Mesendoderm (in vitro differentiated cells): Measurements from ENCODE around the gene ECE1.

Experiments used
- DNase-seq: peaks from one replicate; pipeline ENCODE4 v3.0.0; 2013
- H2AK5ac ChIP-seq: 2 replicates; pipeline ENCODE4 v1.6.1; 2013; ENCODE audit warnings: low read length, inconsistent platforms
- H2BK120ac ChIP-seq: 2 replicates; pipeline ENCODE4 v1.6.1; 2013; ENCODE audit warnings: low read depth, mild to moderate bottlenecking, low read length, moderate library complexity, mixed read lengths
- H2BK15ac ChIP-seq: replicated peaks from 2 replicates; pipeline ENCODE4 v1.6.1; 2013; ENCODE audit warnings: low read depth, mild to moderate bottlenecking, moderate library complexity
- H2BK5ac ChIP-seq: 2 replicates; pipeline ENCODE4 v1.6.1; 2013; ENCODE audit warnings: low read length, inconsistent platforms
- H3K18ac ChIP-seq: 2 replicates; pipeline ENCODE4 v1.6.1; 2013; ENCODE audit warnings: mild to moderate bottlenecking, low read length, mixed read lengths
- H3K23ac ChIP-seq: one replicate; pipeline ENCODE4 v1.6.1; 2013; ENCODE audit warnings: low read length
- H3K27ac ChIP-seq: 2 replicates; pipeline ENCODE4 v1.5.1; 2013; ENCODE audit warnings: low read depth, mild to moderate bottlenecking, inconsistent platforms, low read length, moderate library complexity
- H3K27me3 ChIP-seq: 2 replicates; pipeline ENCODE4 v1.6.1; 2013; ENCODE audit warnings: low read length, control low read depth, mild to moderate bottlenecking, inconsistent platforms; ENCODE audit not compliant: insufficient read depth, poor library complexity
- H3K36me3 ChIP-seq: 2 replicates; pipeline ENCODE4 v1.6.1; 2013; ENCODE audit warnings: low read length, inconsistent platforms; ENCODE audit not compliant: control insufficient read depth, insufficient read depth
- H3K4ac ChIP-seq: one replicate; pipeline ENCODE4 v1.6.1; 2013; ENCODE audit warnings: low read depth, mild to moderate bottlenecking, low read length, moderate library complexity
- H3K4me1 ChIP-seq: 2 replicates; pipeline ENCODE4 v1.6.1; 2013; ENCODE audit warnings: low read depth, low read length, inconsistent platforms; ENCODE audit not compliant: control insufficient read depth
- H3K4me2 ChIP-seq: 2 replicates; pipeline ENCODE4 v1.6.1; 2013; ENCODE audit warnings: low read length
- H3K4me3 ChIP-seq: 2 replicates; pipeline ENCODE4 v1.5.1; 2013; ENCODE audit warnings: mild to moderate bottlenecking, low read length
- H3K56ac ChIP-seq: one replicate; pipeline ENCODE4 v1.6.1; 2013; ENCODE audit warnings: low read length
- H3K79me1 ChIP-seq: 2 replicates; pipeline ENCODE4 v1.6.1; 2013; ENCODE audit warnings: low read length, inconsistent platforms
- H3K79me2 ChIP-seq: 2 replicates; pipeline ENCODE4 v1.6.1; 2013; ENCODE audit warnings: mild to moderate bottlenecking, low read length; ENCODE audit not compliant: control insufficient read depth, insufficient read depth
- H3K9ac ChIP-seq: 2 replicates; pipeline ENCODE4 v1.6.1; 2013; ENCODE audit warnings: low read length, inconsistent platforms
- H4K5ac ChIP-seq: one replicate; pipeline ENCODE4 v1.6.1; 2013; ENCODE audit warnings: low read length
- H4K8ac ChIP-seq: one replicate; pipeline ENCODE4 v1.6.1; 2013; ENCODE audit warnings: low read depth, mild to moderate bottlenecking, control low read depth, low read length, moderate library complexity
- WGBS: extraction: QIAGEN DNeasy Blood & Tissue Kit; methylation state at CpG from one replicate; pipeline ENCODE4 v1.1.7; 2013; ENCODE audit warnings: low lambda C conversion rate, missing lambda C conversion rate; ENCODE audit not compliant: insufficient coverage; ENCODE audit errors: extremely low coverage; 5-methylcytosine and 5-hydroxymethylcytosine counted together

ECE1 gene

DNA sequence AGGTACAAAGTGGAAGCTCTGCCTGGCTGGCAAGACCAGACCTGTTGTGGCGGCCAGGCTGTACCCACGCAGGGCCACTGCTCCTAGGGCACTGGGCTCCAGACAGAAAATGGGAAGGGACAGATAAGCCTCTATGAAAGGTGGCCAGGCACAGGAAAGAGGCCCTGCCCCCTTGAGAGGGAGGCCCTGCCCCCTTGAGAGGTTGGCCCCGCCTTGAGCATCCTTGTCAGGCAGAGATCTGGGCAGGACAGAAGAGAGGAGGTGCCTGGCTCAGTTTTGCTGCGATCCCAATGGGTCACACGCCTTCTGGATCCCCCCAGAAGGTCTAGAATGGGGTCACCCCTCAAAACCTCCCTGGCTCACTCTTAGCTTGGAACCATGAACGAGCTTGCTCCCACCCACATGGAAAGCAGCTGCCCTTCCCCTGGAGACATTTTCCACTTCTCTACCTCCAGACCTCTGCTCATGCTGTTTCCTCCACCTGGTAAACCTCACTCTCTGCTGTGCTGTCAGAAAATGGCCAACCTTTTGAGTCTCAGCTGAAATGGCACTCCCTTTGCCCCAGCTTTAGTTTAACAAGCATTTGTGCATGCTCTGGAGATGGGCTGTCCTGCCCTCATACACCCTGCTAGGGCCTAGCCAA, 17.5 kb upstream of the ECE1 start:
- Histone ChIP-seq H3K27ac (no peak overlapping the region), H3K36me3 (no peaks in the 10 kb centered on the region), H2BK15ac (no peak overlapping the region), H3K79me2 (no peaks in the 10 kb centered on the region), H3K4me2 (no peak overlapping the region), H2BK120ac (no peak overlapping the region), H3K9ac (no peak overlapping the region), H3K4me3 (no peak overlapping the region), H2AK5ac (peak overlapping the region; percentile 88), H3K79me1 (peaks cover 2% of the 10 kb centered on the region), H3K4ac (no peak overlapping the region), H4K5ac (no peak overlapping the region), H2BK5ac (no peak overlapping the region), H3K23ac (peak overlapping the region; percentile 15), H3K56ac (no peak overlapping the region), H3K18ac (no peak overlapping the region), H3K4me1 (peaks cover 16% of the 10 kb centered on the region), H3K27me3 (no peaks in the 10 kb centered on the region), H4K8ac (no peak overlapping the region)
- no peak for DNase-seq
- WGBS = no CpG with 5 or more reads among the region's 6 CpGs

DNA sequence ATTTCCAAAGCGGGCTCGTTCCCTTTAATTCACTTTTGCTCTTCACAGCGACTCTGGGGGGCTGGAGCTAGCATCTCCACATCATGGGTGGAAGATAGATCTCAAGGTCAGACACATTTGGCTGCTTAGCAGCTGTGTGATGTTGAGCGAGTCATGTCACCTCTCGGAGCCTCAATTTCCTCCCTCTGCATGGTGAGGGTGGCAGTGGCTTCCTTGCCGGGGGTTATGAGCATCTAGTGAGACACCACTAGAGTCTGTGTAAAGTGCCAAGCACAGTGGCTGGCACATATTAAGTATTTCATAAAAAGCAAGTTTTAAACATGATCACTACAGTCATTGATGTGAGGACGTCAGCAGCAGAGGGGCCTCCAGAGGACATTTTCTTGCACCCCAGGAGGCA, 16.9 kb upstream of the ECE1 start:
- no peak overlapping the region for H3K18ac ChIP-seq
- H3K79me2 ChIP-seq = no peaks in the 10 kb centered on the region
- no peak overlapping the region for H3K23ac ChIP-seq
- H2BK120ac ChIP-seq = no peak overlapping the region
- H2BK5ac ChIP-seq = no peak overlapping the region
- H4K8ac ChIP-seq = no peak overlapping the region
- WGBS = no CpG with 5 or more reads among the region's 7 CpGs
- H3K4me1 ChIP-seq = peaks cover 16% of the 10 kb centered on the region
- H3K4ac ChIP-seq = no peak overlapping the region
- H3K27ac ChIP-seq = no peak overlapping the region
- H3K36me3 ChIP-seq = no peaks in the 10 kb centered on the region
- H3K4me2 ChIP-seq = no peak overlapping the region
- H3K27me3 ChIP-seq = no peaks in the 10 kb centered on the region
- no peak overlapping the region for H4K5ac ChIP-seq
- no peak for DNase-seq
- H2BK15ac ChIP-seq = no peak overlapping the region
- peak overlapping the region; percentile 10 for H3K56ac ChIP-seq
- no peak overlapping the region for H2AK5ac ChIP-seq
- H3K79me1 ChIP-seq = peaks cover 2% of the 10 kb centered on the region
- no peak overlapping the region for H3K4me3 ChIP-seq
- no peak overlapping the region for H3K9ac ChIP-seq

DNA sequence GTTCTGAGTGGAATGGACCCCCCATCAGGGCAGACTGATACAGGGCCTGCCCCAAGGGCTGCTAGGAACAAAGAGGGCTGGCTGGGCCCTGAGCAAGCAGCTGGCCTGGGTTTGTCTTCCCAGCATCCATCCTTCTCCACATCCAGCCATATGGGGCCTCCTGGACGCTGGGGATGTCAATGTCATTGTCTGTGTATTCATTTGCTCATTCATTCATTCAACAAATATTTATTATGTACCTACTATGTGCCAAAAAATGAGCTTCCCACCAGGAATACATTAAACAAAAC, 15.6 kb upstream of the ECE1 start:
- H3K4me1 ChIP-seq = peaks cover 16% of the 10 kb centered on the region
- no peak for DNase-seq
- H3K4me3 ChIP-seq = no peak overlapping the region
- H2BK15ac ChIP-seq = no peak overlapping the region
- H3K9ac ChIP-seq = no peak overlapping the region
- no peaks in the 10 kb centered on the region for H3K27me3 ChIP-seq
- no peak overlapping the region for H4K8ac ChIP-seq
- no peak overlapping the region for H2AK5ac ChIP-seq
- H3K18ac ChIP-seq = no peak overlapping the region
- H3K23ac ChIP-seq = no peak overlapping the region
- H3K4ac ChIP-seq = no peak overlapping the region
- WGBS = no CpG with 5 or more reads among the region's 1 CpG
- no peak overlapping the region for H4K5ac ChIP-seq
- no peak overlapping the region for H3K4me2 ChIP-seq
- H3K79me1 ChIP-seq = peaks cover 2% of the 10 kb centered on the region
- H3K36me3 ChIP-seq = no peaks in the 10 kb centered on the region
- H2BK5ac ChIP-seq = no peak overlapping the region
- no peak overlapping the region for H2BK120ac ChIP-seq
- H3K79me2 ChIP-seq = no peaks in the 10 kb centered on the region
- no peak overlapping the region for H3K56ac ChIP-seq
- no peak overlapping the region for H3K27ac ChIP-seq

DNA sequence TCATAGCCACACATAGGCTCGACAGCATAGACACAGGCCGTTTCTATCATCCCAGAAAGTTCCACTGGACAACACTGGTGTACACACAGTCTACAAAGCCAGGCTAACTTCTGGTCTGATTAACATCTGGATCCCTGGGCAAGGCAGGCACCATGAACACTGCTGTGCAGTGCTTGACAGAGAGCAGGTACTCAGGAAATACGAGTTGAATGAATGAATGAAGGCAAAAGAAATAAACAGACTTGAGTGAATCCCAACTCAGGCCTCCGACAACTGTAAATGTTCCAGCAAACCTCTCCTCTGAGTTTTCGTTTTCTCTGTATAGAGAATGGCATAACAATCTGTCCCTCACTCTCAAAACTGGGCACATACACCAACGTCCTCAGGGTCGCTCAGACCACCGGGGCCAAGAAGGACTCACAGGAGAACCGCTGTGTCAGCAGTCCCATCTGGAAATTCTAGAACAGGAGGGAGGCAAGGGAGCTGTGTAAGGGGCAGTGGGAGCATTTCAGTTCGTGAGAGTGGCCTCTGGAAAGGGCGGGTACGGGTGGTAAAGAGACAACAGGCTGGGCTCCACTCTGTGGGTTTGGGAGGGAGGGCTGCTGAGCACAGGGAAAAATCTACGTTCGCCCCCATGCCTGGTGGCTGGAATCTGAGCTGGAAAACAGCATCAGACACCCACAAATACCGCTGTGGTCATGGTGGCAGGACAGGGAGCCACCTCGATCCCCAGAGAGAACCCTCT, 15.1 kb upstream of the ECE1 start:
- Histone ChIP-seq H3K79me1 (peaks cover 2% of the 10 kb centered on the region), H3K36me3 (no peaks in the 10 kb centered on the region), H3K4me2 (no peak overlapping the region), H3K9ac (no peak overlapping the region), H3K18ac (no peak overlapping the region), H3K4ac (no peak overlapping the region), H2AK5ac (no peak overlapping the region), H3K4me1 (peaks cover 16% of the 10 kb centered on the region), H2BK5ac (no peak overlapping the region), H4K5ac (no peak overlapping the region), H3K23ac (no peak overlapping the region), H4K8ac (no peak overlapping the region), H3K79me2 (no peaks in the 10 kb centered on the region), H3K27ac (no peak overlapping the region), H2BK15ac (no peak overlapping the region), H3K56ac (no peak overlapping the region), H3K4me3 (no peak overlapping the region), H2BK120ac (no peak overlapping the region), H3K27me3 (no peaks in the 10 kb centered on the region)
- DNase-seq = no peak
- no CpG with 5 or more reads among the region's 16 CpGs for WGBS

DNA sequence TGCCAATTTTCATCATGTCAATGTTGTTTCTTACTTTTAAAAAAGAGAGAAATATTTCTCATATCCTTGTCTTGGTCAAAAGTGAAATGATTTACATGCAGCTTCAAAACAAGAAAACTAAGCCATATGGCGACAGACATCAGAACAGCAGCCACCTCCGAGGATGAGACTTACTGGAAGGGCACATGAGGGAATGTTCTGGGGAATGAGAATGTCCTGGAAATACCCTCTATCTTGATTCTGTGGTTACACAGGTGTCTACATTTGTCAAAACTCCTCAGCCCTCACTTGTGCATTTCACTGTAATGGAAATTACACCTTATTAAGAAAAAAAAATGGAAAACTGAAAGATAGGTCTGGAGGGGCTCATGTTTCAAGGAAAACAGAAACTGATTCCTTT, 14.2 kb upstream of the ECE1 start:
- Histone ChIP-seq H3K56ac (no peak overlapping the region), H4K5ac (no peak overlapping the region), H3K9ac (no peak overlapping the region), H3K4me1 (peaks cover 16% of the 10 kb centered on the region), H3K4ac (no peak overlapping the region), H3K79me1 (peaks cover 2% of the 10 kb centered on the region), H2AK5ac (no peak overlapping the region), H3K4me3 (no peak overlapping the region), H3K36me3 (no peaks in the 10 kb centered on the region), H3K4me2 (no peak overlapping the region), H4K8ac (no peak overlapping the region), H3K27ac (no peak overlapping the region), H2BK5ac (no peak overlapping the region), H3K79me2 (no peaks in the 10 kb centered on the region), H2BK120ac (no peak overlapping the region), H3K27me3 (no peaks in the 10 kb centered on the region), H3K23ac (no peak overlapping the region), H3K18ac (no peak overlapping the region), H2BK15ac (no peak overlapping the region)
- WGBS = no CpG with 5 or more reads among the region's 2 CpGs
- DNase-seq = no peak
